Kidney epithelial cell (primary cell): ENCODE measurements around the gene IL23R. TPM values are rescaled to one million over a fixed set of nuclear protein-coding genes. Genes with fewer than 3 reads are reported as not detected.

Source experiments
- DNase-seq: peaks from one replicate; pipeline ENCODE4 v3.0.0-alpha.2; 2010; ENCODE audit warnings: low read depth
- H3K27me3 ChIP-seq: 2 replicates; pipeline ENCODE4 v1.6.0; 2011; ENCODE audit warnings: low read length; ENCODE audit not compliant: control insufficient read depth, insufficient read depth
- H3K36me3 ChIP-seq: 2 replicates; pipeline ENCODE4 v1.5.1; 2011; ENCODE audit warnings: low read length; ENCODE audit not compliant: control insufficient read depth, insufficient read depth
- H3K4me3 ChIP-seq: 2 replicates; pipeline ENCODE4 v1.5.1; 2011; ENCODE audit warnings: low read depth, mild to moderate bottlenecking, control low read depth, low read length
- CTCF ChIP-seq: IDR thresholded peaks from 2 replicates; pipeline ENCODE4 v1.5.1; 2011; ENCODE audit warnings: mild to moderate bottlenecking, moderate library complexity, low read length, control low read depth, inconsistent platforms; ENCODE audit not compliant: insufficient read depth, poor library complexity, severe bottlenecking
- total RNA-seq: library from RNA; depleted of rRNA; stranded (reverse); fragments of >200 nt; gene quantifications from 2 replicates; pipeline ENCODE4 v1.2.3, GENCODE V29; 2015

Gene IL23R
- total RNA-seq, 1 donor from 2014 or later: not detected

- no peak for TF ChIP-seq CTCF
- H3K4me3 ChIP-seq: no peak overlapping the region
- DNase-seq: no peak
Measured at GRCh38 chr1:67190942-67191341, 24.7 kb downstream of the IL23R start.

GRCh38 chr1:67191668-67192520 is 25.6 kb downstream of the IL23R start:
- TF ChIP-seq CTCF: no peak
- H3K27me3 ChIP-seq: no peaks in the 10 kb centered on the region
- DNase-seq: no peak
- H3K36me3 ChIP-seq: no peaks in the 10 kb centered on the region
- H3K4me3 ChIP-seq: no peak overlapping the region

More at GRCh38 chr1:67190942-67191341, 24.7 kb downstream of the IL23R start:
- Histone ChIP-seq H3K36me3 (no peaks in the 10 kb centered on the region), H3K27me3 (no peaks in the 10 kb centered on the region)

- Histone ChIP-seq H3K36me3 (no peaks in the 10 kb centered on the region), H3K4me3 (no peak overlapping the region), H3K27me3 (no peaks in the 10 kb centered on the region)
- DNase-seq: no peak
- TF ChIP-seq CTCF: no peak
Measured at GRCh38 chr1:67192902-67193301, 26.6 kb downstream of the IL23R start.

- H3K4me3 ChIP-seq: no peak overlapping the region
- no peak for DNase-seq
- H3K27me3 ChIP-seq: no peaks in the 10 kb centered on the region
- no peaks in the 10 kb centered on the region for H3K36me3 ChIP-seq
- no peak for TF ChIP-seq CTCF
Measured at GRCh38 chr1:67193704-67194103, 27.4 kb downstream of the IL23R start.

GRCh38 chr1:67194209-67194863 is 28.1 kb downstream of the IL23R start:
- Histone ChIP-seq H3K4me3 (no peak overlapping the region), H3K27me3 (no peaks in the 10 kb centered on the region), H3K36me3 (no peaks in the 10 kb centered on the region)
- no peak for TF ChIP-seq CTCF
- no peak for DNase-seq

GRCh38 chr1:67200755-67201154 is 34.5 kb downstream of the IL23R start:
- Histone ChIP-seq H3K27me3 (no peaks in the 10 kb centered on the region), H3K36me3 (no peaks in the 10 kb centered on the region), H3K4me3 (no peak overlapping the region)
- DNase-seq: no peak
- no peak for TF ChIP-seq CTCF
